ENCODE measurements around the gene PMM1. TPM values are rescaled to one million over a fixed set of nuclear protein-coding genes. Genes with fewer than 3 reads are reported as not detected.

The PMM1 gene
- total and polyA plus RNA-seq, 12 donors, result 13.8 to 43.5 (median 21.9) TPM

DNA sequence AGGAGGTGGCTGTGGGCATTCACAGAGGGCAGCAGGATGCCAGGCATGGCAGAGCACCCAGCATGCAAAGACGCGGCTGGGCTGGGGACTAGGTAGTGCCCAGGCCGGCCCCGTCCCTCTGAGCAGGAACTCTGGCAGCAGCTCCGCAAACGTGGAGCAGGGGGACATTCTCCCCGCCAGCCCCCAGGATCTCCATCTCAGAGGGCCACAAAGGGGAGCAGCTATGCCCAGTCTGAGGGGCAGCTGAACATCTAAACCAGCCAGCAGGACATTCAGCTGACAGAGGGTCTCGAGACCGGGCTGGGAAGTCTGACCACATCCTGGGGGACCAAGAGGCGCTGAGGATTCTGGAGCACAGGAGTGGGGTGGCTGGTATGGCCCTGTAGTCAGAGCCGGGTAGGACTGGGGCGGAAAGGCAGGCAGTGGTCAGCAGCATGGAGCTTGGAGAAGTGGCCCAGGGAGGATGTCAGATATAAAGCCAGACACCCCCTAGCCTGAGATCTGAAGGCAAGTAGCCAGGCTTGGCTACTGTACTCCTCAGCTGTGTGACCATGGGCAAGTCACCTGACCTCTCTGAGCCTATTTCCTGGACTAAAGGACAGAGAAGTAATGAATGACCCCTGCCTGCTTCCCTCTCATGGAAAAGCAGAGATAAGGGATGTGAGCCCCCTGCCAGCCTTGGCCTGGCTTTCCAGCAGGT lies 10.2 kb downstream of the PMM1 start:
- no peaks in the 10 kb centered on the region for H3K9me3 ChIP-seq
- TF ChIP-seq CTCF (IDR thresholded peaks at IDR 0.05), result no peak
- peak in 1 of 8 donors; percentile 5 for ATAC-seq
- DNase-seq, result no peak
- H3K36me3 ChIP-seq, result peaks cover 0 to 74% (median 0%) of the 10 kb centered on the region in 9 donors
- peaks cover 11 to 56% (median 19%) of the 10 kb centered on the region in 9 donors for H3K4me1 ChIP-seq
- H3K4me3 ChIP-seq, result no peak overlapping the region
- H3K27ac ChIP-seq, result peak overlapping the region in 1 of 10 donors; percentile 22
- intact Hi-C loops (cut with DNase I), result no loop called here
- 90 to 95% methylated on average over 12 of the region's 12 CpGs for WGBS, 2 donors
- H3K27me3 ChIP-seq, result no peaks in the 10 kb centered on the region

GRCh38 chr22:41578818-41579217 lies 10.8 kb downstream of the PMM1 start:
- H3K27ac ChIP-seq, result peak overlapping the region in 1 of 10 donors; percentile 22

DNA sequence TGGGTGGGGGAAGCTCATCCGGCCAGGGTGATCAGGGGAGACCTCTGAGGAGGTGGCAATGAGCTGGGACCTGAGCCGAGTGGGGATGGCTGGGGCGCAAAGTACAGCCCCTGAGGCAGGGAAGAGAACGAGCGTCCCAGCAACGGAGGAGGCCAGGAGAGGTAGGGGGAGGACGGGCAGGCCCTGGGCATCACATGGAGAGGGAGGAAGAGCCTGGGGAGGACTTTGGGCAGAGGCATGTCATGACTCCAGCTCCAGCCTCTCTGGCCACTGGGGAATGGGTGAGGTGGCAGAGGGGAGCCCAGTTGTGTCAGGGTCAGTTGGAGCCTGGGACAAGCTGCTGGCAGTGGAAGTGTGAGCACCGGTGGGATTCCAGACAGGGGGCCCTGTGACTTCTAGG lies 11.5 kb downstream of the PMM1 start:
- Histone ChIP-seq H3K4me1 (peaks cover 11 to 61% (median 24%) of the 10 kb centered on the region in 9 donors), H3K9me3 (no peaks in the 10 kb centered on the region), H3K27me3 (no peaks in the 10 kb centered on the region), H3K36me3 (peaks cover 0 to 61% (median 0%) of the 10 kb centered on the region in 9 donors), H3K4me3 (no peak overlapping the region), H3K27ac (peak overlapping the region in 2 of 10 donors; percentile 29 to 42)
- TF ChIP-seq CTCF (IDR thresholded peaks at IDR 0.05), result no peak
- no peak for DNase-seq
- intact Hi-C loops (cut with DNase I), result no loop called here
- ATAC-seq, result peak in 3 of 8 donors; percentile 0 to 7 (median 1)
- 89 to 96% methylated on average over 8 of the region's 8 CpGs for WGBS, 2 donors

More at GRCh38 chr22:41578818-41579217, 10.8 kb downstream of the PMM1 start:
- Histone ChIP-seq H3K36me3 (peaks cover 0 to 68% (median 0%) of the 10 kb centered on the region in 9 donors), H3K27me3 (no peaks in the 10 kb centered on the region), H3K4me1 (peaks cover 11 to 62% (median 24%) of the 10 kb centered on the region in 9 donors), H3K9me3 (no peaks in the 10 kb centered on the region), H3K4me3 (no peak overlapping the region)
- DNase-seq, result no peak
- WGBS, 2 donors, result 87 to 94% methylated on average over 9 of the region's 9 CpGs
- peak in 1 of 8 donors; percentile 0 for ATAC-seq
- intact Hi-C loops (cut with DNase I), result no loop called here
- TF ChIP-seq CTCF (IDR thresholded peaks at IDR 0.05), result no peak

GRCh38 chr22:41576877-41577276 lies 12.8 kb downstream of the PMM1 start:
- DNase-seq (peak in 1 of 2 donors; percentile 62), ATAC-seq (peak; percentile 51 to 68 (median 57))
- intact Hi-C loops (cut with DNase I), result no loop called here
- TF ChIP-seq CTCF (IDR thresholded peaks at IDR 0.05), result peak; percentile 53 to 82 (median 62)
- Histone ChIP-seq H3K9me3 (no peaks in the 10 kb centered on the region), H3K4me3 (no peak overlapping the region), H3K4me1 (peaks cover 11 to 52% (median 21%) of the 10 kb centered on the region in 9 donors), H3K27ac (peak overlapping the region in 4 of 10 donors; percentile 28 to 68 (median 36)), H3K27me3 (no peaks in the 10 kb centered on the region), H3K36me3 (peaks cover 0 to 50% (median 0%) of the 10 kb centered on the region in 9 donors)
- 49 to 58% methylated on average over 9 of the region's 9 CpGs for WGBS, 2 donors

Measured in heart right ventricle (tissue), 16 donors.